Measurements from ENCODE around the gene SRM. TPM values are rescaled to one million over a fixed set of nuclear protein-coding genes. Genes with fewer than 3 reads are reported as not detected.

Gene SRM
- total and polyA plus RNA-seq, 2 of the 13 experiments (the other 11 are each of a cell fraction or from before 2014, with no cell fraction given) = 27.9 to 31.8 TPM

GRCh38 chr1:11052839-11053757 is 6.7 kb downstream of the SRM start (continued):
- TF ChIP-seq TFDP1 (CRISPR knock-in tag; IDR thresholded peaks at IDR 0.05; ENCODE audit: borderline replicate concordance) (0 out of 2 replicates have a peak, but pooled peaks have one; percentile 24), RBFOX2 (IDR thresholded peaks at IDR 0.05; ENCODE audit: low read depth, low read length) (peak; percentile 47; the same call in 1 of the 2 replicates), POLR2AphosphoS5 (IDR thresholded peaks at IDR 0.05; ENCODE audit: low read depth, low read length) (no peak), YEATS4 (CRISPR knock-in tag; IDR thresholded peaks at IDR 0.05; ENCODE audit: borderline replicate concordance) (no peak), ZNF121 (CRISPR knock-in tag; IDR thresholded peaks at IDR 0.05) (no peak), ZNF563 (CRISPR knock-in tag; IDR thresholded peaks at IDR 0.05) (no peak), ATF3 (CRISPR knock-in tag; IDR thresholded peaks at IDR 0.05) (no peak), ARNT2 (CRISPR knock-in tag; IDR thresholded peaks at IDR 0.05; ENCODE audit: low read depth) (no peak), FOXK2 (IDR thresholded peaks at IDR 0.05) (no peak), ZNF891 (CRISPR knock-in tag; IDR thresholded peaks at IDR 0.05) (peak; percentile 64; the same call in 1 of the 2 replicates), RBM22 (optimal IDR thresholded peaks at IDR 0.05; ENCODE audit: low read length) (peak; percentile 78), THAP11 (CRISPR knock-in tag; IDR thresholded peaks at IDR 0.05) (no peak), ARID2 (CRISPR knock-in tag; IDR thresholded peaks at IDR 0.05; ENCODE audit: borderline replicate concordance) (0 out of 2 replicates have a peak, but pooled peaks have one; percentile 29), XRCC5 (optimal IDR thresholded peaks at IDR 0.05; ENCODE audit: low read length) (no peak), AGO1 (IDR thresholded peaks at IDR 0.05; ENCODE audit: low read depth, low read length, poor library complexity, severe bottlenecking) (peak; percentile 91), POLR2A (IDR thresholded peaks at IDR 0.05; ENCODE audit: insufficient read depth in 1 of 2, low read depth in 2 of 2, low read length in 2 of 2) (peak in 1 of 2 experiments; percentile 58), TFAP4 (IDR thresholded peaks at IDR 0.05; ENCODE audit: borderline replicate concordance, low read depth) (no peak), CHD2 (IDR thresholded peaks at IDR 0.05; ENCODE audit: low read depth, low read length) (no peak), MAF1 (CRISPR knock-in tag; IDR thresholded peaks at IDR 0.05; ENCODE audit: borderline replicate concordance) (no peak), PAF1 (CRISPR knock-in tag; IDR thresholded peaks at IDR 0.05) (0 out of 2 replicates have a peak, but pooled peaks have one; percentile 12)
